SK-N-SH (cell line): ENCODE results near the gene SLC8B1. TPM values are rescaled to one million over a fixed set of nuclear protein-coding genes. Genes with fewer than 3 reads are reported as not detected.

Source experiments
- CTCF ChIA-PET: fragments of 300-600, 350-600 bp; formaldehyde crosslinking; extraction: SDS; loops from one replicate; lab custom pipeline; 2021; lab: Yijun Ruan, JAX
- POLR2A ChIA-PET: fragments of 350-600 bp; sonication (Branson Sonifier 250); formaldehyde crosslinking; extraction: SDS; loops from one replicate; lab custom pipeline; 2020; ENCODE audit warnings: antibody characterized with exemption, inconsistent platforms; lab: Yijun Ruan, JAX
- DNase-seq: peaks from one replicate; pipeline ENCODE4 v3.0.0; 2012
- H2AFZ ChIP-seq: fragments of 200-600 bp; sonication (generic); 2 replicates; pipeline ENCODE4 v1.8.1; 2016; ENCODE audit warnings: antibody characterized with exemption, mild to moderate bottlenecking, low read depth
- H3F3A ChIP-seq: fragments of 200-600 bp; sonication (generic); replicated peaks from 2 replicates; pipeline ENCODE3; 2016; ENCODE audit warnings: antibody characterized with exemption, mild to moderate bottlenecking; ENCODE audit not compliant: insufficient read depth
- H3K27ac ChIP-seq, 2 experiments: fragments of 200-500 bp in 1 of 2; fragments of 200-600 bp in 1 of 2; sonication (Bioruptor generic) in 1 of 2; sonication (generic), shearing (Covaris generic) in 1 of 2; 2 replicates each; pipeline versions ENCODE4 v1.5.1 to v1.6.1; 2014 to 2016; ENCODE audit warnings: low read depth in 2 of 2, inconsistent platforms in 1 of 2, low read length in 1 of 2, mild to moderate bottlenecking in 1 of 2, mixed read lengths in 1 of 2
- H3K27me3 ChIP-seq: fragments of 200-600 bp; sonication (generic), shearing (Covaris generic); 2 replicates; pipeline ENCODE4 v1.6.1; 2016; ENCODE audit warnings: mixed run types; ENCODE audit not compliant: insufficient read depth
- H3K36me3 ChIP-seq, 2 experiments: fragments of 200-500 bp in 1 of 2; fragments of 200-600 bp in 1 of 2; sonication (Bioruptor generic) in 1 of 2; sonication (generic) in 1 of 2; replicated peaks in 1 of 2; 2 replicates each; pipeline versions ENCODE3 to v1.5.1; 2014 to 2016; ENCODE audit warnings: low read length in 1 of 2, mild to moderate bottlenecking in 1 of 2; ENCODE audit not compliant: insufficient read depth in 2 of 2, control insufficient read depth in 1 of 2
- H3K4me1 ChIP-seq, 2 experiments: fragments of 200-500 bp in 1 of 2; fragments of 200-600 bp in 1 of 2; sonication (Bioruptor generic) in 1 of 2; sonication (generic), shearing (Covaris generic) in 1 of 2; 2 replicates each; pipeline versions ENCODE4 v1.5.1 to v1.6.1; 2014 to 2016; ENCODE audit warnings: low read depth in 1 of 2, low read length in 1 of 2, mixed run types in 1 of 2; ENCODE audit not compliant: insufficient read depth in 2 of 2, control insufficient read depth in 1 of 2
- H3K4me2 ChIP-seq: fragments of 200-600 bp; sonication (generic), shearing (Covaris generic); 2 replicates; pipeline ENCODE4 v1.6.1; 2017; ENCODE audit warnings: mixed run types
- H3K4me3 ChIP-seq, 2 experiments: fragments of 200-500 bp in 1 of 2; fragments of 200-600 bp in 1 of 2; sonication (Bioruptor generic) in 1 of 2; sonication (generic), shearing (Covaris generic) in 1 of 2; 2 replicates each; pipeline versions ENCODE4 v1.5.1 to v1.8.1; 2014 to 2016; ENCODE audit warnings: low read depth in 2 of 2, inconsistent platforms in 1 of 2, low read length in 1 of 2, mild to moderate bottlenecking in 1 of 2, mixed read lengths in 1 of 2, moderate library complexity in 1 of 2
- H3K79me2 ChIP-seq: fragments of 200-600 bp; sonication (generic); 2 replicates; pipeline ENCODE4 v1.8.1; 2017; ENCODE audit warnings: mild to moderate bottlenecking; ENCODE audit not compliant: insufficient read depth
- H3K9ac ChIP-seq: fragments of 200-600 bp; sonication (generic); 2 replicates; pipeline ENCODE4 v1.6.1; 2017; ENCODE audit warnings: mixed run types
- H3K9me2 ChIP-seq: fragments of 200-600 bp; sonication (generic); 2 replicates; pipeline ENCODE4 v1.6.1; 2017; ENCODE audit warnings: mixed run types
- H3K9me3 ChIP-seq: fragments of 200-600 bp; sonication (generic); 2 replicates; pipeline ENCODE4 v1.6.1; 2017; ENCODE audit warnings: mixed run types, mild to moderate bottlenecking, moderate library complexity
- H4K20me1 ChIP-seq: fragments of 200-600 bp; sonication (generic); 2 replicates; pipeline ENCODE4 v1.6.1; 2017; ENCODE audit warnings: mild to moderate bottlenecking, mixed run types; ENCODE audit not compliant: insufficient read depth
- ELF1 ChIP-seq: IDR thresholded peaks from 2 replicates; pipeline ENCODE4 v1.4.0; 2012
- FOXJ3 ChIP-seq: sonication (generic); formaldehyde crosslinking; IDR thresholded peaks from 2 replicates; pipeline ENCODE4 v1.5.1; 2020; ENCODE audit warnings: mild to moderate bottlenecking, missing genetic modification reagents
- MAX ChIP-seq: IDR thresholded peaks from 2 replicates; pipeline ENCODE4 v1.4.0; 2012; ENCODE audit warnings: low read depth
- MXI1 ChIP-seq: IDR thresholded peaks from 2 replicates; pipeline ENCODE4 v1.6.1; 2012; ENCODE audit warnings: mild to moderate bottlenecking, low read depth, low read length, improper control_type of control experiment
- NRF1 ChIP-seq: IDR thresholded peaks from 2 replicates; pipeline ENCODE4 v1.6.1; 2012; ENCODE audit warnings: low read depth, mild to moderate bottlenecking, low read length
- PBX3 ChIP-seq: IDR thresholded peaks from 2 replicates; pipeline ENCODE4; 2012
- RAD21 ChIP-seq: IDR thresholded peaks from 2 replicates; pipeline ENCODE4 v1.6.1; 2012; ENCODE audit warnings: mild to moderate bottlenecking, low read length
- REST ChIP-seq: IDR thresholded peaks from 2 replicates; pipeline ENCODE4 v1.6.1; 2012; ENCODE audit warnings: mild to moderate bottlenecking, low read depth, low read length, moderate library complexity
- RXRA ChIP-seq: IDR thresholded peaks from 2 replicates; pipeline ENCODE4 v1.4.0; 2012; ENCODE audit warnings: low read depth, mild to moderate bottlenecking, borderline replicate concordance
- SMC3 ChIP-seq: IDR thresholded peaks from 2 replicates; pipeline ENCODE4 v1.6.1; 2012; ENCODE audit warnings: low read depth, low read length, improper control_type of control experiment
- TCF12 ChIP-seq: IDR thresholded peaks from 2 replicates; pipeline ENCODE4 v1.4.0; 2012
- USF1 ChIP-seq: IDR thresholded peaks from 2 replicates; pipeline ENCODE4 v1.4.0; 2012; ENCODE audit warnings: low read depth, borderline replicate concordance
- USF2 ChIP-seq: fragments of 150-350 bp; IDR thresholded peaks from 2 replicates; pipeline ENCODE4 v1.6.1; 2017; ENCODE audit warnings: antibody characterized with exemption, low read length, low read depth, borderline replicate concordance
- WGBS: methylation state at CpG from one replicate; pipeline ENCODE4 v1.1.6; 2017; ENCODE audit warnings: low lambda C conversion rate; 5-methylcytosine and 5-hydroxymethylcytosine counted together
- polyA plus RNA-seq, 3 experiments: library from polyadenylated mRNA; depleted of rRNA; stranded (reverse); fragments of >200 nt; gene quantifications; 2 replicates each; pipeline ENCODE4 v1.2.3, GENCODE V29; 2012

The SLC8B1 gene
- polyA plus RNA-seq, 1 of the 3 experiments (the other 2 are of a cell fraction) = 12.0 TPM

GRCh38 chr12:113359939-113360748 is 25.2 kb upstream of the SLC8B1 start (continued):
- TF ChIP-seq USF1 (no peak), PBX3 (no peak), RAD21 (peak; percentile 57), ELF1 (no peak), TCF12 (no peak)
- TF ChIP-seq, all 33 proteins: peak for 3

- H3K4me2 ChIP-seq = peak overlapping the region; percentile 85
- WGBS = 38% methylated on average over 7 of the region's 11 CpGs
- DNase-seq = no peak
- H3K9me2 ChIP-seq = no peaks in the 10 kb centered on the region
- H4K20me1 ChIP-seq = 0 out of 2 replicates have a peak, but pooled peaks cover 3% of the 10 kb centered on the region
- CTCF ChIA-PET = interaction anchor here (1.1 to 1.5 kb wide), 6 partner anchors 43 to 185 kb away, joined by 3 to 12 read pairs (median 4); no protein-coding TSS in a partner anchor
- POLR2A ChIA-PET = no interaction called here
- H3K36me3 ChIP-seq = no peaks in the 10 kb centered on the region
- peak overlapping the region; percentile 20 to 51; a peak in 2 of 4 replicates for H3K27ac ChIP-seq
- peak overlapping the region; percentile 72 to 86 for H3K4me3 ChIP-seq
- H3K4me1 ChIP-seq = peaks cover 0 to 11% of the 10 kb centered on the region in 2 experiments; a peak in 1 of 4 replicates
- peaks cover 19% of the 10 kb centered on the region; the same call in 1 of the 2 replicates for H3K79me2 ChIP-seq
- TF ChIP-seq NRF1 = no peak
- TF ChIP-seq SMC3 = no peak
- TF ChIP-seq RXRA = no peak
- TF ChIP-seq, all 33 proteins: peak for 0
- H3F3A ChIP-seq = peaks cover 5% of the 10 kb centered on the region
- H3K9ac ChIP-seq = peak overlapping the region; percentile 76
- peak overlapping the region; percentile 93 for H2AFZ ChIP-seq
- no peaks in the 10 kb centered on the region for H3K9me3 ChIP-seq
- H3K27me3 ChIP-seq = no peaks in the 10 kb centered on the region
Measured at GRCh38 chr12:113359133-113359938, 24.4 kb upstream of the SLC8B1 start.

- Histone ChIP-seq H3K36me3 (no peaks in the 10 kb centered on the region), H3K9ac (peak within 1 kb of the TSS; percentile 76), H4K20me1 (0 out of 2 replicates have a peak, but pooled peaks cover 3% of the 10 kb centered on the region), H3K27me3 (no peaks in the 10 kb centered on the region), H3K27ac (peak within 1 kb of the TSS; percentile 22 to 51; a peak in 2 of 4 replicates), H3K4me3 (peak within 1 kb of the TSS; percentile 72 to 86), H3K9me3 (no peaks in the 10 kb centered on the region), H2AFZ (peak within 1 kb of the TSS; percentile 93), H3F3A (peaks cover 5% of the 10 kb centered on the region), H3K9me2 (no peaks in the 10 kb centered on the region), H3K4me2 (peak within 1 kb of the TSS; percentile 85), H3K79me2 (peaks cover 19% of the 10 kb centered on the region; the same call in 1 of the 2 replicates), H3K4me1 (peaks cover 0 to 11% of the 10 kb centered on the region in 2 experiments; a peak in 1 of 4 replicates)
- peak; percentile 99 for DNase-seq
- POLR2A ChIA-PET = no interaction called here
- CTCF ChIA-PET = interaction anchor here (0.7 to 1.5 kb wide), 10 partner anchors 10 to 496 kb away, joined by 3 to 12 read pairs (median 3); no protein-coding TSS in a partner anchor
- WGBS = 1% methylated on average over 12 of the region's 67 CpGs
- peak; percentile 69 for TF ChIP-seq USF2
- no peak for TF ChIP-seq FOXJ3 (CRISPR knock-in tag)
- TF ChIP-seq MXI1 = peak; percentile 72; the same call in 1 of the 2 replicates
- TF ChIP-seq REST = peak; percentile 94
- TF ChIP-seq MAX = peak; percentile 51; the same call in 1 of the 2 replicates
- TF ChIP-seq TCF12 = no peak
- TF ChIP-seq ELF1 = peak; percentile 78
Measured at GRCh38 chr12:113358381-113359132, 23.6 kb upstream of the SLC8B1 start, which contains the start of gene PLBD2. Gene PLBD2, plus strand, starts transcription at chr12:113358587. Its CDS starts 14 bp downstream, at chr12:113358601.
